ENCODE results near the gene PCP2.

GRCh38 chr19:7647156-7647555 lies 13.6 kb upstream of the PCP2 start:
- TF ChIP-seq JUND (IDR thresholded peaks at IDR 0.05; ENCODE audit: low read length): no peak
- TF ChIP-seq CTCF (IDR thresholded peaks at IDR 0.05; ENCODE audit: control extremely low read depth in 1 of 3, insufficient read depth in 1 of 3, low read depth in 1 of 3, low read length in 3 of 3): no peak
- TF ChIP-seq POLR2AphosphoS5 (IDR thresholded peaks at IDR 0.05; ENCODE audit: low read depth, low read length): no peak
- no peak for TF ChIP-seq POLR2A (IDR thresholded peaks at IDR 0.05; ENCODE audit: control extremely low read depth in 1 of 2, low read depth in 2 of 2, low read length in 2 of 2)
- no peak for TF ChIP-seq PHF8 (conservative IDR thresholded peaks at IDR 0.05; ENCODE audit: low read depth, low read length)
- TF ChIP-seq SIX5 (IDR thresholded peaks at IDR 0.05; ENCODE audit: low read depth, low read length): no peak
- TF ChIP-seq TBP (IDR thresholded peaks at IDR 0.05; ENCODE audit: low read depth, low read length): no peak
- no peak for TF ChIP-seq NRF1 (IDR thresholded peaks at IDR 0.05; ENCODE audit: low read depth, low read length)
- no peak for TF ChIP-seq SIN3A (conservative IDR thresholded peaks at IDR 0.05 in 1 of 2, IDR thresholded peaks at IDR 0.05 in 1 of 2; ENCODE audit: low read depth in 1 of 2, low read length in 2 of 2)
